ENCODE results near the gene HECW1.

Gene HECW1

GRCh38 chr7:43501870-43502269 is 389.4 kb downstream of the HECW1 start:
- no peak overlapping the region for H3K4me3 ChIP-seq (ENCODE audit: low read depth, low read length)
- no peak for DNase-seq (ENCODE audit: low read depth)
- TF ChIP-seq CTCF (IDR thresholded peaks at IDR 0.05; ENCODE audit: control insufficient read depth, extremely low read depth, insufficient read depth) = no peak

- TF ChIP-seq CTCF (IDR thresholded peaks at IDR 0.05; ENCODE audit: control insufficient read depth, extremely low read depth, insufficient read depth) = no peak
- no peak for DNase-seq (ENCODE audit: low read depth)
- H3K4me3 ChIP-seq (ENCODE audit: low read depth, low read length) = no peak overlapping the region
Observed at GRCh38 chr7:43502941-43503340, 390.5 kb downstream of the HECW1 start.

- no peak for DNase-seq (ENCODE audit: low read depth)
- TF ChIP-seq CTCF (IDR thresholded peaks at IDR 0.05; ENCODE audit: control insufficient read depth, extremely low read depth, insufficient read depth) = no peak
- no peak overlapping the region for H3K4me3 ChIP-seq (ENCODE audit: low read depth, low read length)
Observed at GRCh38 chr7:43505412-43505811, 393.0 kb downstream of the HECW1 start.

GRCh38 chr7:43506460-43506859 is 394.0 kb downstream of the HECW1 start:
- H3K4me3 ChIP-seq (ENCODE audit: low read depth, low read length) = no peak overlapping the region
- TF ChIP-seq CTCF (IDR thresholded peaks at IDR 0.05; ENCODE audit: control insufficient read depth, extremely low read depth, insufficient read depth) = no peak
- DNase-seq (ENCODE audit: low read depth) = no peak

GRCh38 chr7:43508461-43508860 is 396.0 kb downstream of the HECW1 start:
- H3K4me3 ChIP-seq (ENCODE audit: low read depth, low read length) = no peak overlapping the region
- TF ChIP-seq CTCF (IDR thresholded peaks at IDR 0.05; ENCODE audit: control insufficient read depth, extremely low read depth, insufficient read depth) = no peak
- DNase-seq (ENCODE audit: low read depth) = no peak

- no peak for DNase-seq (ENCODE audit: low read depth)
- H3K4me3 ChIP-seq (ENCODE audit: low read depth, low read length) = no peak overlapping the region
- no peak for TF ChIP-seq CTCF (IDR thresholded peaks at IDR 0.05; ENCODE audit: control insufficient read depth, extremely low read depth, insufficient read depth)
Observed at GRCh38 chr7:43509906-43510305, 397.5 kb downstream of the HECW1 start.

GRCh38 chr7:43511029-43511428 is 398.6 kb downstream of the HECW1 start:
- no peak for TF ChIP-seq CTCF (IDR thresholded peaks at IDR 0.05; ENCODE audit: control insufficient read depth, extremely low read depth, insufficient read depth)
- DNase-seq (ENCODE audit: low read depth) = no peak
- no peak overlapping the region for H3K4me3 ChIP-seq (ENCODE audit: low read depth, low read length)

All from LNCaP clone FGC (cell line).